A549 (cell line): ENCODE data around the gene ENTREP1.

Experiments used
- CBX8 ChIP-seq: fragments of 200-600 bp; sonication (generic); IDR thresholded peaks from 2 replicates; pipeline ENCODE4 v1.6.1; 2016
- CTCF ChIP-seq: fragments of >200 bp; sonication (Bioruptor Twin); formaldehyde crosslinking; IDR thresholded peaks from 3 replicates; pipeline ENCODE4 v1.5.1; 2016
- EP300 ChIP-seq, 2 experiments: fragments of >200 bp; sonication (Bioruptor Twin); formaldehyde crosslinking; IDR thresholded peaks; 2 replicates in 1 of 2; 3 replicates in 1 of 2; pipeline ENCODE4 v1.6.1; 2016 to 2017
- HES2 ChIP-seq: fragments of >200 bp; sonication (Bioruptor Twin); formaldehyde crosslinking; IDR thresholded peaks from 2 replicates; pipeline ENCODE4 v1.6.1; 2016
- JUNB ChIP-seq: fragments of >200 bp; sonication (Bioruptor Twin); formaldehyde crosslinking; IDR thresholded peaks from 2 replicates; pipeline ENCODE4 v1.6.1; 2016
- MAFK ChIP-seq: fragments of 450-650 bp; IDR thresholded peaks from 2 replicates; pipeline ENCODE4 v1.6.1; 2014; ENCODE audit not compliant: partially characterized antibody
- MAZ ChIP-seq: fragments of 150-350 bp; IDR thresholded peaks from 2 replicates; pipeline ENCODE4 v1.6.1; 2014; ENCODE audit warnings: antibody characterized with exemption, low read depth, low read length, borderline replicate concordance
- POLR2A ChIP-seq: IDR thresholded peaks from 2 replicates; pipeline ENCODE4 v1.6.1; 2012; ENCODE audit warnings: mild to moderate bottlenecking, low read length
- RAD21 ChIP-seq, 2 experiments: fragments of >200 bp in 1 of 2; sonication (Bioruptor Twin) in 1 of 2; formaldehyde crosslinking in 1 of 2; IDR thresholded peaks in 1 of 2; conservative IDR thresholded peaks in 1 of 2; 2 replicates in 1 of 2; 3 replicates in 1 of 2; pipeline ENCODE4 v1.6.1; 2012 to 2018; ENCODE audit warnings: inconsistent platforms in 1 of 2
- RCOR1 ChIP-seq: fragments of 150-350 bp; IDR thresholded peaks from 2 replicates; pipeline ENCODE4 v1.6.1; 2014; ENCODE audit warnings: antibody characterized with exemption, low read length, low read depth
- RFX5 ChIP-seq: fragments of 450-650 bp; IDR thresholded peaks from 2 replicates; pipeline ENCODE4 v1.7.1; 2014; ENCODE audit warnings: antibody characterized with exemption, mild to moderate bottlenecking, moderate library complexity
- TF ChIP-seq, protein P1 (sequence below): fragments of 200-600 bp; sonication (generic); IDR thresholded peaks from 2 replicates; pipeline ENCODE4 v1.6.1; 2016; ENCODE audit warnings: antibody characterized with exemption, mild to moderate bottlenecking, moderate library complexity
- TF ChIP-seq, protein P2 (sequence below): fragments of >200 bp; sonication (Bioruptor Twin); formaldehyde crosslinking; IDR thresholded peaks from 3 replicates; pipeline ENCODE4 v1.6.1; 2016
- TF ChIP-seq, protein P3 (sequence below): fragments of 450-650 bp; IDR thresholded peaks from 2 replicates; pipeline ENCODE4 v1.6.1; 2014; ENCODE audit warnings: antibody characterized with exemption

DNA sequence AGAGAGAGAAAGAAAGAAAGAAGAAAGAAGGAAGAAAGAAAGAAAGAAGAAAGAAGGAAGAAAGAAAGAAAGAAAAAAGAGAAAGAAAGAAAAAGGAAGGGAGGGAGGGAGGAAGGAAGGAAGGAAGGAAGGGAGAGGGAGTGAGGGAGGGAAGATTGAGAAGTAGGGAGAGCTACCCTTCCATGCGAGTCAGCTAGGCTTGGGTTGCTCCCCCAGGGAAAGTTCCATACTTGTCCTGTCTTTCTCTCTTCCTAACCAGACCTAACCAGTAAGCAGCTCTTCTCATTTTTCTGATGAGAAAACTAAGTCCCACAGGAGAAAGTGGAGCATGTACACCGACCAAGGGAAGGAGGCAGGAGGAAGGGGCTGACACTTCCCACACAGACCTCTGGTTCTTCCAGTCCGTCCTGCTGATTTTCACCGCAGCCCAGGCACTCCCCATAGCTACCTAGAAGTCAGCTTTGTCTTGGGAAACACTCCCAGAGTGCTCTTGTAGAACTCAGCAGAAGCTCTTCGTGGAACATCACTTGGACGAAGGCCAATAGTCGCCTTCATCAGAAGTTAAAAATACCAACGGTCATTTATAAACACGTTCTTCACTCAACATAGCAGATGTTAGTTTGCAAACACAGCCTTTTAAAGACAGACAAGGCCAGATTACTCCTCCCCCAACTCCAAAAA is 29.0 kb upstream of the ENTREP1 start:
- TF ChIP-seq CTCF: no peak
- TF ChIP-seq, protein P1, sequence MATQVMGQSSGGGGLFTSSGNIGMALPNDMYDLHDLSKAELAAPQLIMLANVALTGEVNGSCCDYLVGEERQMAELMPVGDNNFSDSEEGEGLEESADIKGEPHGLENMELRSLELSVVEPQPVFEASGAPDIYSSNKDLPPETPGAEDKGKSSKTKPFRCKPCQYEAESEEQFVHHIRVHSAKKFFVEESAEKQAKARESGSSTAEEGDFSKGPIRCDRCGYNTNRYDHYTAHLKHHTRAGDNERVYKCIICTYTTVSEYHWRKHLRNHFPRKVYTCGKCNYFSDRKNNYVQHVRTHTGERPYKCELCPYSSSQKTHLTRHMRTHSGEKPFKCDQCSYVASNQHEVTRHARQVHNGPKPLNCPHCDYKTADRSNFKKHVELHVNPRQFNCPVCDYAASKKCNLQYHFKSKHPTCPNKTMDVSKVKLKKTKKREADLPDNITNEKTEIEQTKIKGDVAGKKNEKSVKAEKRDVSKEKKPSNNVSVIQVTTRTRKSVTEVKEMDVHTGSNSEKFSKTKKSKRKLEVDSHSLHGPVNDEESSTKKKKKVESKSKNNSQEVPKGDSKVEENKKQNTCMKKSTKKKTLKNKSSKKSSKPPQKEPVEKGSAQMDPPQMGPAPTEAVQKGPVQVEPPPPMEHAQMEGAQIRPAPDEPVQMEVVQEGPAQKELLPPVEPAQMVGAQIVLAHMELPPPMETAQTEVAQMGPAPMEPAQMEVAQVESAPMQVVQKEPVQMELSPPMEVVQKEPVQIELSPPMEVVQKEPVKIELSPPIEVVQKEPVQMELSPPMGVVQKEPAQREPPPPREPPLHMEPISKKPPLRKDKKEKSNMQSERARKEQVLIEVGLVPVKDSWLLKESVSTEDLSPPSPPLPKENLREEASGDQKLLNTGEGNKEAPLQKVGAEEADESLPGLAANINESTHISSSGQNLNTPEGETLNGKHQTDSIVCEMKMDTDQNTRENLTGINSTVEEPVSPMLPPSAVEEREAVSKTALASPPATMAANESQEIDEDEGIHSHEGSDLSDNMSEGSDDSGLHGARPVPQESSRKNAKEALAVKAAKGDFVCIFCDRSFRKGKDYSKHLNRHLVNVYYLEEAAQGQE: no peak
- no peak for TF ChIP-seq RAD21 (conservative IDR thresholded peaks at IDR 0.05 in 1 of 2, IDR thresholded peaks at IDR 0.05 in 1 of 2)
- no peak for TF ChIP-seq RFX5
- TF ChIP-seq MAZ: no peak
- no peak for TF ChIP-seq POLR2A
- no peak for TF ChIP-seq EP300 (IDR thresholded peaks at IDR 0.05)
- no peak for TF ChIP-seq HES2
- no peak for TF ChIP-seq RCOR1
- no peak for TF ChIP-seq JUNB
- TF ChIP-seq, protein P2, sequence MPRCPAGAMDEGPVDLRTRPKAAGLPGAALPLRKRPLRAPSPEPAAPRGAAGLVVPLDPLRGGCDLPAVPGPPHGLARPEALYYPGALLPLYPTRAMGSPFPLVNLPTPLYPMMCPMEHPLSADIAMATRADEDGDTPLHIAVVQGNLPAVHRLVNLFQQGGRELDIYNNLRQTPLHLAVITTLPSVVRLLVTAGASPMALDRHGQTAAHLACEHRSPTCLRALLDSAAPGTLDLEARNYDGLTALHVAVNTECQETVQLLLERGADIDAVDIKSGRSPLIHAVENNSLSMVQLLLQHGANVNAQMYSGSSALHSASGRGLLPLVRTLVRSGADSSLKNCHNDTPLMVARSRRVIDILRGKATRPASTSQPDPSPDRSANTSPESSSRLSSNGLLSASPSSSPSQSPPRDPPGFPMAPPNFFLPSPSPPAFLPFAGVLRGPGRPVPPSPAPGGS: no peak
- no peak for TF ChIP-seq MAFK
- TF ChIP-seq, protein P3, sequence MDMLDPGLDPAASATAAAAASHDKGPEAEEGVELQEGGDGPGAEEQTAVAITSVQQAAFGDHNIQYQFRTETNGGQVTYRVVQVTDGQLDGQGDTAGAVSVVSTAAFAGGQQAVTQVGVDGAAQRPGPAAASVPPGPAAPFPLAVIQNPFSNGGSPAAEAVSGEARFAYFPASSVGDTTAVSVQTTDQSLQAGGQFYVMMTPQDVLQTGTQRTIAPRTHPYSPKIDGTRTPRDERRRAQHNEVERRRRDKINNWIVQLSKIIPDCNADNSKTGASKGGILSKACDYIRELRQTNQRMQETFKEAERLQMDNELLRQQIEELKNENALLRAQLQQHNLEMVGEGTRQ: no peak
- TF ChIP-seq CBX8: no peak
